Fibroblast of skin of left quadriceps (primary cell): ENCODE results near the gene ACACA.
"Not testable (repeated sequence)": the region's sequence is repeated elsewhere in the genome, so short reads cannot be mapped to it uniquely, and the experiment has no call there.

Experiments
- DNase-seq, 2 experiments: peaks; one replicate each; pipeline ENCODE4 v3.0.0-alpha.2; 2013; ENCODE audit warnings: low read depth in 2 of 2

Gene ACACA

GRCh38 chr17:37100231-37100630 lies 306.4 kb downstream of the ACACA start:
- no peak for DNase-seq

- DNase-seq, result no peak
These were observed 307.5 kb downstream of the ACACA start for GRCh38 chr17:37098910-37099664.

GRCh38 chr17:37098152-37098551 lies 308.5 kb downstream of the ACACA start:
- no peak for DNase-seq

GRCh38 chr17:37097154-37097553 lies 309.5 kb downstream of the ACACA start:
- DNase-seq, result no peak

GRCh38 chr17:37096071-37096470 lies 310.6 kb downstream of the ACACA start:
- DNase-seq, result no peak

GRCh38 chr17:37094391-37094790 lies 312.2 kb downstream of the ACACA start:
- no peak for DNase-seq

- no peak for DNase-seq
These were observed 313.9 kb downstream of the ACACA start for GRCh38 chr17:37092701-37093100.

GRCh38 chr17:37092071-37092470 lies 314.6 kb downstream of the ACACA start:
- no peak for DNase-seq

GRCh38 chr17:37090941-37091340 lies 315.7 kb downstream of the ACACA start:
- no peak for DNase-seq

- DNase-seq, result no peak
These were observed 316.7 kb downstream of the ACACA start for GRCh38 chr17:37089956-37090355.

- DNase-seq, result no peak
These were observed 317.7 kb downstream of the ACACA start for GRCh38 chr17:37088913-37089312.

GRCh38 chr17:37088459-37088858 lies 318.2 kb downstream of the ACACA start:
- DNase-seq, result no peak

- no peak for DNase-seq
These were observed 319.0 kb downstream of the ACACA start for GRCh38 chr17:37087683-37088082.

- no peak for DNase-seq
These were observed 319.7 kb downstream of the ACACA start for GRCh38 chr17:37086948-37087347.

GRCh38 chr17:37086334-37086733 lies 320.3 kb downstream of the ACACA start:
- no peak for DNase-seq

GRCh38 chr17:37084372-37084771 lies 322.3 kb downstream of the ACACA start:
- no peak for DNase-seq

GRCh38 chr17:37083456-37083855 lies 323.2 kb downstream of the ACACA start:
- no peak for DNase-seq

GRCh38 chr17:37082985-37083384 lies 323.7 kb downstream of the ACACA start:
- DNase-seq, result no peak

GRCh38 chr17:37082311-37082860 lies 324.2 kb downstream of the ACACA start:
- DNase-seq, result no peak

GRCh38 chr17:37081287-37081686 lies 325.3 kb downstream of the ACACA start:
- DNase-seq, result no peak

GRCh38 chr17:37079735-37080134 lies 326.9 kb downstream of the ACACA start:
- DNase-seq, result peak; percentile 6 to 9

GRCh38 chr17:37079065-37079708 lies 327.4 kb downstream of the ACACA start:
- DNase-seq, result no peak

GRCh38 chr17:37073464-37073863 lies 333.2 kb downstream of the ACACA start:
- DNase-seq, result not testable (repeated sequence)
